Esophagus muscularis mucosa (tissue), 4 donors: Measurements from ENCODE around the gene PSG5.
"Not testable (repeated sequence)": the region's sequence is repeated elsewhere in the genome, so short reads cannot be mapped to it uniquely, and the experiment has no call there.

Experiments used
- EP300 ChIP-seq: sonication (generic); formaldehyde crosslinking; IDR thresholded peaks from one replicate; pipeline ENCODE4 v1.6.1; 2017; ENCODE audit warnings: antibody characterized with exemption
- POLR2A ChIP-seq: fragments of 450-650 bp; IDR thresholded peaks from one replicate; pipeline ENCODE4 v1.6.1; 2017; ENCODE audit warnings: antibody characterized with exemption, moderate library complexity, mild to moderate bottlenecking, low read depth
- POLR2AphosphoS5 ChIP-seq, 2 donors: sonication (generic); formaldehyde crosslinking; IDR thresholded peaks; one replicate each; pipeline ENCODE4 v1.6.1; 2017; ENCODE audit warnings: antibody characterized with exemption in 2 of 2
- TF ChIP-seq, protein P1 (sequence below), 3 experiments: fragments of 200-600 bp in 2 of 3; fragments of 450-650 bp in 1 of 3; sonication (generic) in 2 of 3; IDR thresholded peaks; one replicate each; pipeline ENCODE4 v1.5.1; 2017 to 2019; ENCODE audit warnings: antibody characterized with exemption in 3 of 3, mild to moderate bottlenecking in 2 of 3, moderate library complexity in 1 of 3

DNA sequence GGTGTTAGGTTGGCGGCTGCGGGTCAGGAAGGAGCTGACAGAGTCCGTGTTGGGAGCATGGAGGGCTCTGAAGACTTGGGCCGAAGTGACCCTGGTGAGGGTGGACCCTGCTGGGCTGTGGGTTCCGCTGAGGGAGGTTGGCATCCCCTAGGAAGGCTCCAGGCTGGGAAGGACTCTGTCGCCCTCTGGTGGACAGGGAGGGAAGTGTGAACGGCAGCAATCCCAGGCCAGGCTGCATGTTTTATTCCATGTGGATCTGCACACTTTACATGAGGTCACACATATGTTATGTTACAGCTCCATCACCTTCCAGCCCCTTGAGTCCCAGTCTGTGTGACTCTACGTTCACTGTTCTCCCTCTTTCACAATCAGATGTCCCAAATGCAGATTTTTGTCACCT lies 20.8 kb upstream of the PSG5 start:
- TF ChIP-seq, protein P1, sequence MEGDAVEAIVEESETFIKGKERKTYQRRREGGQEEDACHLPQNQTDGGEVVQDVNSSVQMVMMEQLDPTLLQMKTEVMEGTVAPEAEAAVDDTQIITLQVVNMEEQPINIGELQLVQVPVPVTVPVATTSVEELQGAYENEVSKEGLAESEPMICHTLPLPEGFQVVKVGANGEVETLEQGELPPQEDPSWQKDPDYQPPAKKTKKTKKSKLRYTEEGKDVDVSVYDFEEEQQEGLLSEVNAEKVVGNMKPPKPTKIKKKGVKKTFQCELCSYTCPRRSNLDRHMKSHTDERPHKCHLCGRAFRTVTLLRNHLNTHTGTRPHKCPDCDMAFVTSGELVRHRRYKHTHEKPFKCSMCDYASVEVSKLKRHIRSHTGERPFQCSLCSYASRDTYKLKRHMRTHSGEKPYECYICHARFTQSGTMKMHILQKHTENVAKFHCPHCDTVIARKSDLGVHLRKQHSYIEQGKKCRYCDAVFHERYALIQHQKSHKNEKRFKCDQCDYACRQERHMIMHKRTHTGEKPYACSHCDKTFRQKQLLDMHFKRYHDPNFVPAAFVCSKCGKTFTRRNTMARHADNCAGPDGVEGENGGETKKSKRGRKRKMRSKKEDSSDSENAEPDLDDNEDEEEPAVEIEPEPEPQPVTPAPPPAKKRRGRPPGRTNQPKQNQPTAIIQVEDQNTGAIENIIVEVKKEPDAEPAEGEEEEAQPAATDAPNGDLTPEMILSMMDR (IDR thresholded peaks at IDR 0.05): peak in 1 of 3 experiments; percentile 69
- TF ChIP-seq POLR2A; POLR2AphosphoS5 (IDR thresholded peaks at IDR 0.05); EP300: not testable (repeated sequence)
